Lung (tissue), 12 donors: ENCODE measurements around the gene ECE1. TPM values are rescaled to one million over a fixed set of nuclear protein-coding genes. Genes with fewer than 3 reads are reported as not detected.

Experiments
- ATAC-seq: fragments of 200-7000 bp; cut with Tn5 transposase; one replicate; pipeline ENCODE4 v1.9.1; 2020; ENCODE audit warnings: moderate number of reproducible peaks; ENCODE audit not compliant: insufficient read depth, low FRiP score
- DNase-seq, 3 donors: peaks; one replicate each; pipeline ENCODE4 v3.0.0-alpha.2; 2013 to 2017
- H3K27ac ChIP-seq, 2 donors: one replicate each; pipeline ENCODE4 v1.5.1; 2013; ENCODE audit warnings: mild to moderate bottlenecking in 2 of 2, moderate library complexity in 2 of 2, control low read depth in 1 of 2, inconsistent platforms in 1 of 2, low read depth in 1 of 2, low read length in 1 of 2
- H3K27me3 ChIP-seq, 3 donors: one replicate each; pipeline ENCODE4 v1.5.1; 2013; ENCODE audit warnings: low read length in 2 of 3; ENCODE audit not compliant: control insufficient read depth in 3 of 3, insufficient read depth in 3 of 3
- H3K36me3 ChIP-seq, 4 donors: one replicate each; pipeline ENCODE4 v1.5.1; 2013; ENCODE audit warnings: low read length in 4 of 4, mild to moderate bottlenecking in 1 of 4, moderate library complexity in 1 of 4; ENCODE audit not compliant: control insufficient read depth in 4 of 4, insufficient read depth in 4 of 4
- H3K4me1 ChIP-seq, 5 donors: one replicate each; pipeline ENCODE4 v1.5.1; 2013; ENCODE audit warnings: low read length in 5 of 5, mild to moderate bottlenecking in 2 of 5, moderate library complexity in 1 of 5; ENCODE audit not compliant: control insufficient read depth in 5 of 5, insufficient read depth in 5 of 5
- H3K4me3 ChIP-seq: one replicate; pipeline ENCODE4 v1.5.1; 2013; ENCODE audit warnings: mild to moderate bottlenecking, control low read depth, moderate library complexity
- H3K9ac ChIP-seq, 2 donors: one replicate each; pipeline ENCODE4 v1.5.1; 2013; ENCODE audit warnings: low read length in 2 of 2, control low read depth in 1 of 2; ENCODE audit not compliant: insufficient read depth in 1 of 2
- H3K9me3 ChIP-seq, 4 donors: one replicate each; pipeline ENCODE4 v1.5.1; 2013; ENCODE audit warnings: low read length in 3 of 4, mild to moderate bottlenecking in 1 of 4, moderate library complexity in 1 of 4; ENCODE audit not compliant: control insufficient read depth in 4 of 4, insufficient read depth in 3 of 4
- CTCF ChIP-seq: IDR thresholded peaks from 2 replicates; pipeline ENCODE4 v1.5.1; 2012; ENCODE audit warnings: mild to moderate bottlenecking; ENCODE audit errors: control extremely low read depth, extremely low read depth
- WGBS, 2 donors: extraction: QIAGEN DNeasy Blood & Tissue Kit; methylation state at CpG; one replicate each; pipeline ENCODE4 v1.1.7; 2013; 5-methylcytosine and 5-hydroxymethylcytosine counted together
- polyA plus RNA-seq, 2 donors: library from polyadenylated mRNA; stranded (reverse); fragments of 200-250 nt; gene quantifications; one replicate each; pipeline ENCODE4 v1.2.1, GENCODE V29; 2013
- total RNA-seq, 2 donors: library from RNA; depleted of rRNA in 1 of 2; stranded (reverse); fragments of >200 nt in 1 of 2; gene quantifications; one replicate each; pipeline ENCODE4 v1.2.1, GENCODE V29; 2014 to 2021
- donor health status: control.
- donor health status: control.
- donor health status: Bipolar disorder and iron deficiency.
- donor health status: healthy.
- donor health status: DM: yes; HTN: yes; CAD: no.

ECE1 gene
- total and polyA plus RNA-seq, 4 donors: 55.7 to 129 (median 105) TPM

GRCh38 chr1:21267191-21268077 lies 22.8 kb downstream of the ECE1 start:
- no peak for TF ChIP-seq CTCF
- Histone ChIP-seq H3K27ac (no peak overlapping the region), H3K9me3 (no peaks in the 10 kb centered on the region), H3K27me3 (no peaks in the 10 kb centered on the region), H3K4me1 (peaks cover 0 to 25% (median 15%) of the 10 kb centered on the region in 5 donors), H3K4me3 (no peak overlapping the region), H3K9ac (no peak overlapping the region), H3K36me3 (peaks cover 0 to 15% (median 7%) of the 10 kb centered on the region in 4 donors)
- ATAC-seq (no peak), DNase-seq (no peak)
- 85 to 87% methylated on average over 16 of the region's 16 CpGs for WGBS, 2 donors

GRCh38 chr1:21266119-21266774 lies 24.0 kb downstream of the ECE1 start:
- Histone ChIP-seq H3K9me3 (no peaks in the 10 kb centered on the region), H3K27ac (peak overlapping the region in 1 of 2 donors; percentile 52), H3K4me1 (peaks cover 0 to 34% (median 27%) of the 10 kb centered on the region in 5 donors), H3K9ac (no peak overlapping the region), H3K4me3 (no peak overlapping the region), H3K27me3 (no peaks in the 10 kb centered on the region), H3K36me3 (peaks cover 0 to 12% (median 5%) of the 10 kb centered on the region in 4 donors)
- DNase-seq (no peak), ATAC-seq (no peak)
- WGBS, 2 donors: 72 to 77% methylated on average over 12 of the region's 12 CpGs
- TF ChIP-seq CTCF: no peak

- Histone ChIP-seq H3K27ac (peak overlapping the region in 1 of 2 donors; percentile 7), H3K36me3 (peaks cover 0 to 10% (median 4%) of the 10 kb centered on the region in 4 donors), H3K27me3 (no peaks in the 10 kb centered on the region), H3K4me3 (no peak overlapping the region), H3K9me3 (no peaks in the 10 kb centered on the region), H3K9ac (no peak overlapping the region), H3K4me1 (peaks cover 0 to 39% (median 28%) of the 10 kb centered on the region in 5 donors)
- ATAC-seq (no peak), DNase-seq (no peak)
- WGBS, 2 donors: 83 to 86% methylated on average over 6 of the region's 6 CpGs
- no peak for TF ChIP-seq CTCF
Observed at GRCh38 chr1:21265644-21266043, 24.6 kb downstream of the ECE1 start.
